ENCODE results near the gene VPS13C.
A peak's percentile ranks its signal among the peaks of the same experiment; 100 is the strongest.

Gene VPS13C

GRCh38 chr15:62060896-62061280 lies 641 bp upstream of the VPS13C start:
- Histone ChIP-seq H3K4me3 (ENCODE audit: insufficient read depth, low read length, poor library complexity, severe bottlenecking) (peak overlapping the region; percentile 96), H3K9ac (ENCODE audit: low read length) (peak overlapping the region; percentile 91), H3K27ac (ENCODE audit: low read depth, low read length) (peak overlapping the region; percentile 25; the same call in 1 of the 2 replicates), H3K4me2 (ENCODE audit: low read depth, low read length, poor library complexity, severe bottlenecking) (peak overlapping the region; percentile 81), H2AFZ (ENCODE audit: low read depth, low read length, severe bottlenecking) (peak overlapping the region; percentile 87), H3K36me3 (ENCODE audit: low read length) (no peaks in the 10 kb centered on the region), H3F3A (ENCODE audit: insufficient read depth) (no peaks in the 10 kb centered on the region), H4K20me1 (ENCODE audit: low read depth, low read length) (no peaks in the 10 kb centered on the region), H3K9me2 (replicated peaks; ENCODE audit: insufficient read depth, low read length) (no peaks in the 10 kb centered on the region), H3K79me2 (ENCODE audit: insufficient read depth, low read length) (peaks cover 36% of the 10 kb centered on the region), H3K9me3 (ENCODE audit: insufficient read depth, low read length) (no peaks in the 10 kb centered on the region), H3K27me3 (ENCODE audit: low read length) (no peaks in the 10 kb centered on the region)
- no peak for TF ChIP-seq EZH2phosphoT487 (conservative IDR thresholded peaks at IDR 0.05; ENCODE audit: low read length)
- no peak for TF ChIP-seq CTCF (IDR thresholded peaks at IDR 0.05; ENCODE audit: insufficient read depth, low read length, poor library complexity, severe bottlenecking)

DNA sequence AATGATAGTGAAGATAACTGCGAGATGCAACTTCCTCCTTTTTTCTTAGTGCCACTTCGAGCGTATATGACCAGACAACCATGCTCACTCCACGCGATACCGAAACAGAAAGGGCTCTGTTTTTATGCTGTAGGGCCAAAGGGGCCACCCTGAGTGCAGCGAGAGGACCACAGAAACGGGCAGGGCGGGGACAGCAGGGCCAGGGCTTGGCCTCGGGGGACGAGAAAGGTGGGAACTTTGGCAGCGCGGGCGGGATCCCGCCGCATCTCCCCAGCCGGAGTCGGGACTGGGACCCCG lies 483 bp downstream of the VPS13C start:
- H3K27ac ChIP-seq (ENCODE audit: low read depth, low read length): peak overlapping the region; percentile 82
- TF ChIP-seq EZH2phosphoT487 (conservative IDR thresholded peaks at IDR 0.05; ENCODE audit: low read length) (no peak), CTCF (IDR thresholded peaks at IDR 0.05; ENCODE audit: insufficient read depth, low read length, poor library complexity, severe bottlenecking) (no peak)
- no peaks in the 10 kb centered on the region for H3K27me3 ChIP-seq (ENCODE audit: low read length)
- H3K4me2 ChIP-seq (ENCODE audit: low read depth, low read length, poor library complexity, severe bottlenecking): peak overlapping the region; percentile 96
- peak overlapping the region; percentile 91 for H3K9ac ChIP-seq (ENCODE audit: low read length)
- H3F3A ChIP-seq (ENCODE audit: insufficient read depth): no peaks in the 10 kb centered on the region
- H3K36me3 ChIP-seq (ENCODE audit: low read length): no peaks in the 10 kb centered on the region
- H2AFZ ChIP-seq (ENCODE audit: low read depth, low read length, severe bottlenecking): peak overlapping the region; percentile 89
- no peaks in the 10 kb centered on the region for H4K20me1 ChIP-seq (ENCODE audit: low read depth, low read length)
- H3K9me3 ChIP-seq (ENCODE audit: insufficient read depth, low read length): no peaks in the 10 kb centered on the region
- peaks cover 47% of the 10 kb centered on the region for H3K79me2 ChIP-seq (ENCODE audit: insufficient read depth, low read length)
- no peaks in the 10 kb centered on the region for H3K9me2 ChIP-seq (replicated peaks; ENCODE audit: insufficient read depth, low read length)
- H3K4me3 ChIP-seq (ENCODE audit: insufficient read depth, low read length, poor library complexity, severe bottlenecking): peak overlapping the region; percentile 96

GRCh38 chr15:62059108-62059815 lies 985 bp downstream of the VPS13C start:
- TF ChIP-seq EZH2phosphoT487 (conservative IDR thresholded peaks at IDR 0.05; ENCODE audit: low read length) (no peak), CTCF (IDR thresholded peaks at IDR 0.05; ENCODE audit: insufficient read depth, low read length, poor library complexity, severe bottlenecking) (no peak)
- H3K27ac ChIP-seq (ENCODE audit: low read depth, low read length): peak overlapping the region; percentile 82
- peak overlapping the region; percentile 91 for H3K9ac ChIP-seq (ENCODE audit: low read length)
- H3F3A ChIP-seq (ENCODE audit: insufficient read depth): no peaks in the 10 kb centered on the region
- no peaks in the 10 kb centered on the region for H4K20me1 ChIP-seq (ENCODE audit: low read depth, low read length)
- H3K4me3 ChIP-seq (ENCODE audit: insufficient read depth, low read length, poor library complexity, severe bottlenecking): peak overlapping the region; percentile 96
- no peaks in the 10 kb centered on the region for H3K9me3 ChIP-seq (ENCODE audit: insufficient read depth, low read length)
- no peaks in the 10 kb centered on the region for H3K27me3 ChIP-seq (ENCODE audit: low read length)
- H2AFZ ChIP-seq (ENCODE audit: low read depth, low read length, severe bottlenecking): peak overlapping the region; percentile 89
- peaks cover 52% of the 10 kb centered on the region for H3K79me2 ChIP-seq (ENCODE audit: insufficient read depth, low read length)
- H3K9me2 ChIP-seq (replicated peaks; ENCODE audit: insufficient read depth, low read length): no peaks in the 10 kb centered on the region
- H3K4me2 ChIP-seq (ENCODE audit: low read depth, low read length, poor library complexity, severe bottlenecking): peak overlapping the region; percentile 96
- H3K36me3 ChIP-seq (ENCODE audit: low read length): no peaks in the 10 kb centered on the region

All from SU-DHL-6 (cell line).